HEK293 (cell line): ENCODE measurements around the gene DSCAM.

Experiments used
- CTCF ChIA-PET: fragments of 350-600 bp; formaldehyde crosslinking; extraction: SDS; loops from one replicate; lab custom pipeline; 2021; ENCODE audit warnings: antibody characterized with exemption; lab: Yijun Ruan, JAX
- POLR2A ChIA-PET: fragments of 300-600 bp; formaldehyde crosslinking; extraction: SDS; loops from one replicate; lab custom pipeline; 2020; ENCODE audit warnings: antibody characterized with exemption, inconsistent platforms; lab: Yijun Ruan, JAX
- H3K27ac ChIP-seq: fragments of 200-500 bp; sonication (Bioruptor generic); 2 replicates; pipeline ENCODE4 v1.5.1; 2014; ENCODE audit warnings: low read depth, low read length, control low read depth, inconsistent platforms; ENCODE audit errors: extremely low read depth
- H3K36me3 ChIP-seq, 2 experiments: fragments of 200-500 bp in 1 of 2; sonication (Bioruptor generic) in 1 of 2; 1 replicate in 1 of 2; 2 replicates in 1 of 2; pipeline ENCODE4 v1.5.1; 2014 to 2017; ENCODE audit warnings: inconsistent platforms in 2 of 2, low read length in 2 of 2; ENCODE audit not compliant: control insufficient read depth in 2 of 2, insufficient read depth in 1 of 2
- H3K4me1 ChIP-seq: fragments of 200-500 bp; sonication (Bioruptor generic); 2 replicates; pipeline ENCODE4 v1.5.1; 2014; ENCODE audit warnings: mild to moderate bottlenecking, low read length, inconsistent platforms; ENCODE audit not compliant: control insufficient read depth, insufficient read depth
- H3K4me3 ChIP-seq: 2 replicates; pipeline ENCODE4 v1.5.1; 2011; ENCODE audit warnings: low read depth, mild to moderate bottlenecking, control low read depth, low read length, moderate library complexity
- H3K9me3 ChIP-seq: fragments of 200-500 bp; sonication (Bioruptor generic); 2 replicates; pipeline ENCODE4 v1.5.1; 2014; ENCODE audit warnings: low read depth, low read length, inconsistent platforms; ENCODE audit not compliant: control insufficient read depth, insufficient read depth
- ELK4 ChIP-seq: IDR thresholded peaks from 2 replicates; pipeline ENCODE4 v1.6.1; 2011; ENCODE audit warnings: mild to moderate bottlenecking, low read depth, low read length, borderline replicate concordance
- KLF17 ChIP-seq: fragments of 450-650 bp; formaldehyde crosslinking; IDR thresholded peaks from 2 replicates; pipeline ENCODE4 v1.5.1; 2016; ENCODE audit warnings: missing biosample characterization, missing genetic modification characterization
- OSR2 ChIP-seq: fragments of 450-650 bp; formaldehyde crosslinking; IDR thresholded peaks from 2 replicates; pipeline ENCODE4 v1.5.1; 2016; ENCODE audit warnings: missing biosample characterization, missing genetic modification characterization
- SETDB1 ChIP-seq: IDR thresholded peaks from one replicate; pipeline ENCODE4 v1.6.1; 2017; ENCODE audit warnings: mild to moderate bottlenecking, low read length, moderate library complexity, mixed read lengths; ENCODE audit not compliant: insufficient read length
- WT1 ChIP-seq: fragments of 450-650 bp; formaldehyde crosslinking; IDR thresholded peaks from 2 replicates; pipeline ENCODE4 v1.5.1; 2016; ENCODE audit warnings: missing biosample characterization, missing genetic modification characterization
- ZBTB21 ChIP-seq: fragments of 450-650 bp; formaldehyde crosslinking; IDR thresholded peaks from 2 replicates; pipeline ENCODE4 v1.5.1; 2017; ENCODE audit warnings: missing biosample characterization, missing genetic modification characterization
- ZFHX2 ChIP-seq: fragments of 450-650 bp; formaldehyde crosslinking; conservative IDR thresholded peaks from 2 replicates; pipeline ENCODE4 v1.5.1; 2016; ENCODE audit warnings: missing biosample characterization, missing genetic modification characterization
- ZFP69B ChIP-seq: fragments of 450-650 bp; formaldehyde crosslinking; IDR thresholded peaks from 2 replicates; pipeline ENCODE4 v1.5.1; 2016; ENCODE audit warnings: missing biosample characterization, missing genetic modification characterization
- ZNF155 ChIP-seq: fragments of 450-650 bp; formaldehyde crosslinking; IDR thresholded peaks from 2 replicates; pipeline ENCODE4 v1.5.1; 2016; ENCODE audit warnings: missing biosample characterization, missing genetic modification characterization
- ZNF157 ChIP-seq: fragments of 450-650 bp; formaldehyde crosslinking; IDR thresholded peaks from 2 replicates; pipeline ENCODE4 v1.5.1; 2016; ENCODE audit warnings: missing biosample characterization, missing genetic modification characterization
- ZNF223 ChIP-seq: fragments of 450-650 bp; formaldehyde crosslinking; IDR thresholded peaks from 2 replicates; pipeline ENCODE4 v1.5.1; 2016; ENCODE audit warnings: missing biosample characterization, missing genetic modification characterization
- ZNF544 ChIP-seq: fragments of 450-650 bp; formaldehyde crosslinking; IDR thresholded peaks from 2 replicates; pipeline ENCODE4 v1.5.0; 2017; ENCODE audit warnings: missing biosample characterization, missing genetic modification characterization
- ZNF549 ChIP-seq: fragments of 450-650 bp; IDR thresholded peaks from 2 replicates; pipeline ENCODE4 v1.5.1; 2018; ENCODE audit warnings: missing biosample characterization, missing genetic modification characterization, mild to moderate bottlenecking, inconsistent platforms, moderate library complexity
- ZNF621 ChIP-seq: fragments of 450-650 bp; formaldehyde crosslinking; IDR thresholded peaks from 2 replicates; pipeline ENCODE4 v1.5.1; 2017; ENCODE audit warnings: missing biosample characterization, missing genetic modification characterization
- ZNF639 ChIP-seq: fragments of 450-650 bp; formaldehyde crosslinking; IDR thresholded peaks from 2 replicates; pipeline ENCODE4 v1.5.1; 2016; ENCODE audit warnings: missing biosample characterization, missing genetic modification characterization
- ZNF843 ChIP-seq: fragments of 450-650 bp; formaldehyde crosslinking; IDR thresholded peaks from 2 replicates; pipeline ENCODE4 v1.5.1; 2016; ENCODE audit warnings: missing biosample characterization, missing genetic modification characterization
- ZSCAN16 ChIP-seq: fragments of 450-650 bp; formaldehyde crosslinking; IDR thresholded peaks from 2 replicates; pipeline ENCODE4 v1.5.1; 2016; ENCODE audit warnings: missing biosample characterization, missing genetic modification characterization
- TF ChIP-seq, protein P1 (sequence below): fragments of 450-650 bp; formaldehyde crosslinking; IDR thresholded peaks from 2 replicates; pipeline ENCODE4 v1.5.1; 2017; ENCODE audit warnings: missing biosample characterization, missing genetic modification characterization
- TF ChIP-seq, protein P2 (sequence below): fragments of 450-650 bp; formaldehyde crosslinking; IDR thresholded peaks from 2 replicates; pipeline ENCODE4 v1.5.1; 2016; ENCODE audit warnings: missing biosample characterization, missing genetic modification characterization, low read depth
- TF ChIP-seq, protein P3 (sequence below): fragments of 450-650 bp; formaldehyde crosslinking; IDR thresholded peaks from 2 replicates; pipeline ENCODE4 v1.5.1; 2017; ENCODE audit warnings: missing biosample characterization, missing genetic modification characterization

Gene DSCAM

DNA sequence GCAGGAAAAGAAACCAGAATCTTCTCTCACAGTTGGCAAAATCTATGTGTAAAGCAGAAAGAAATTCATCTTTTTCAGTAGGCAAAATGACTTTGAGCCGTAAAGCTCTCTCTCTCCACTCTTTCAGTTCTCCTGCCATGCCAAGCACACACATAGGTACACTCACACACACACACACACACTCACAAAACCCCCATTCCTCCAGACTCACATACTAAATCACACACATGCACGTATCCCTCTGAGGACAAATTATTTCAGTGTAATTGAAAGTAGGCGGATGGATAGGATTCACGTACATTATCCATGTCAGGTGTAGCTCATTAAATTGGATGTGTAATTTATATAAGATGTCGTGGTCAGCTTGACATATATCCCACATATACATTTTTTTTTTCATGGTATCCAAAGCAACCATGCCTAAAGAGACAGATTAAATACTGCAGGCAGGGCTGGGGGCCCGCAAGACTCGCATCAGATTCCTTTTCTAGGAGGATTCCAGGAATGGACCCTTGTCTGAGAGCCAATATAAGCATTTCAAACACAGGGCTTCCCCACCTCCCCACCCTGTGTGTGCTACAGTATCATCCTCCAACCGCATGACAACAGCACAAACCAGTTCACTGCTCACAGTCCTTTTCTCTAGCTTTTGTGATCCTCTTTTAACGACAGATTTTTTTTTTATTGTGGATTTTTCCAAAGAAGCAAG is 658.9 kb downstream of the DSCAM start:
- ChIA-PET POLR2A (no interaction called here), CTCF (interaction anchor here (0.6 kb wide), 1 partner anchor 280 kb away, joined by 3 read pairs; no protein-coding TSS in a partner anchor)
- no peak for TF ChIP-seq ZNF223
- TF ChIP-seq, protein P1, sequence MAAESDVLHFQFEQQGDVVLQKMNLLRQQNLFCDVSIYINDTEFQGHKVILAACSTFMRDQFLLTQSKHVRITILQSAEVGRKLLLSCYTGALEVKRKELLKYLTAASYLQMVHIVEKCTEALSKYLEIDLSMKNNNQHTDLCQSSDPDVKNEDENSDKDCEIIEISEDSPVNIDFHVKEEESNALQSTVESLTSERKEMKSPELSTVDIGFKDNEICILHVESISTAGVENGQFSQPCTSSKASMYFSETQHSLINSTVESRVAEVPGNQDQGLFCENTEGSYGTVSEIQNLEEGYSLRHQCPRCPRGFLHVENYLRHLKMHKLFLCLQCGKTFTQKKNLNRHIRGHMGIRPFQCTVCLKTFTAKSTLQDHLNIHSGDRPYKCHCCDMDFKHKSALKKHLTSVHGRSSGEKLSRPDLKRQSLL (tag by site-specific recombination): no peak
- TF ChIP-seq ZNF544: no peak
- TF ChIP-seq ELK4: no peak
- no peak for TF ChIP-seq ZNF639 (tag by site-specific recombination)
- TF ChIP-seq WT1 (tag by site-specific recombination): no peak
- TF ChIP-seq, protein P2, sequence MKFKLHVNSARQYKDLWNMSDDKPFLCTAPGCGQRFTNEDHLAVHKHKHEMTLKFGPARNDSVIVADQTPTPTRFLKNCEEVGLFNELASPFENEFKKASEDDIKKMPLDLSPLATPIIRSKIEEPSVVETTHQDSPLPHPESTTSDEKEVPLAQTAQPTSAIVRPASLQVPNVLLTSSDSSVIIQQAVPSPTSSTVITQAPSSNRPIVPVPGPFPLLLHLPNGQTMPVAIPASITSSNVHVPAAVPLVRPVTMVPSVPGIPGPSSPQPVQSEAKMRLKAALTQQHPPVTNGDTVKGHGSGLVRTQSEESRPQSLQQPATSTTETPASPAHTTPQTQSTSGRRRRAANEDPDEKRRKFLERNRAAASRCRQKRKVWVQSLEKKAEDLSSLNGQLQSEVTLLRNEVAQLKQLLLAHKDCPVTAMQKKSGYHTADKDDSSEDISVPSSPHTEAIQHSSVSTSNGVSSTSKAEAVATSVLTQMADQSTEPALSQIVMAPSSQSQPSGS (tag by site-specific recombination): no peak
- no peak for TF ChIP-seq ZNF549 (tag by site-specific recombination)
- TF ChIP-seq KLF17: no peak
- TF ChIP-seq, protein P3, sequence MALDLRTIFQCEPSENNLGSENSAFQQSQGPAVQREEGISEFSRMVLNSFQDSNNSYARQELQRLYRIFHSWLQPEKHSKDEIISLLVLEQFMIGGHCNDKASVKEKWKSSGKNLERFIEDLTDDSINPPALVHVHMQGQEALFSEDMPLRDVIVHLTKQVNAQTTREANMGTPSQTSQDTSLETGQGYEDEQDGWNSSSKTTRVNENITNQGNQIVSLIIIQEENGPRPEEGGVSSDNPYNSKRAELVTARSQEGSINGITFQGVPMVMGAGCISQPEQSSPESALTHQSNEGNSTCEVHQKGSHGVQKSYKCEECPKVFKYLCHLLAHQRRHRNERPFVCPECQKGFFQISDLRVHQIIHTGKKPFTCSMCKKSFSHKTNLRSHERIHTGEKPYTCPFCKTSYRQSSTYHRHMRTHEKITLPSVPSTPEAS (tag by site-specific recombination): no peak
- TF ChIP-seq ZNF843 (tag by site-specific recombination): no peak
- TF ChIP-seq ZNF621 (tag by site-specific recombination): no peak
- TF ChIP-seq ZFHX2 (tag by site-specific recombination): no peak
- TF ChIP-seq ZSCAN16 (tag by site-specific recombination): no peak
- no peak for TF ChIP-seq OSR2
- TF ChIP-seq ZNF155 (tag by site-specific recombination): no peak
- TF ChIP-seq ZBTB21 (tag by site-specific recombination): no peak
- no peak for TF ChIP-seq ZFP69B
- TF ChIP-seq SETDB1: no peak
- TF ChIP-seq ZNF157 (tag by site-specific recombination): no peak
- no peak overlapping the region for H3K4me3 ChIP-seq
- H3K27ac ChIP-seq: no peak overlapping the region
- no peaks in the 10 kb centered on the region for H3K4me1 ChIP-seq
- no peaks in the 10 kb centered on the region for H3K9me3 ChIP-seq
- H3K36me3 ChIP-seq: no peaks in the 10 kb centered on the region
